Activated CD4-positive, alpha-beta T cell treated with anti-CD3 and anti-CD28 coated beads, Interleukin-2, amount 10 ng/mL, durations not matched to agents 24 days and 14 days (primary cell): Measurements from ENCODE around the gene ACP2. TPM values are rescaled to one million over a fixed set of nuclear protein-coding genes. Genes with fewer than 3 reads are reported as not detected.

ENCODE experiments used
- DNase-seq: peaks from one replicate; pipeline ENCODE4 v3.0.0; 2022
- H3K27ac Mint-ChIP-seq: one replicate; pipeline ENCODE4 v1.8.0; 2022; ENCODE audit warnings: mild to moderate bottlenecking, mixed read lengths
- H3K27me3 Mint-ChIP-seq: one replicate; pipeline ENCODE4 v1.8.0; 2022; ENCODE audit warnings: mixed read lengths
- H3K36me3 Mint-ChIP-seq: one replicate; pipeline ENCODE4 v1.8.0; 2022; ENCODE audit warnings: low read depth, mild to moderate bottlenecking, mixed read lengths
- H3K4me1 Mint-ChIP-seq: one replicate; pipeline ENCODE4 v1.8.0; 2021; ENCODE audit warnings: mixed read lengths
- H3K4me3 Mint-ChIP-seq: one replicate; pipeline ENCODE4 v1.8.0; 2022; ENCODE audit warnings: mild to moderate bottlenecking, moderate library complexity, mixed read lengths
- H3K9me3 Mint-ChIP-seq: one replicate; pipeline ENCODE4 v1.8.0; 2021; ENCODE audit warnings: mixed read lengths
- intact Hi-C: fragments of 100-400 bp; cut with micrococcal nuclease; formaldehyde crosslinking; loops from one replicate; pipeline ENCODE4 v1.15.1; 2023
- total RNA-seq: library from RNA; stranded (reverse); gene quantifications from 2 replicates; pipeline ENCODE4 v1.2.3, GENCODE V29; 2022

ACP2 gene
- total RNA-seq, 1 donor from 2014 or later = 24.8 TPM

GRCh38 chr11:47259232-47259977, 10.8 kb upstream of the ACP2 start:
- intact Hi-C loops = loop anchor here (1.0 kb wide), 1 partner anchor 82 kb away; no protein-coding TSS in a partner anchor
- Mint-ChIP-seq H3K4me3 (no peak overlapping the region), H3K27me3 (no peaks in the 10 kb centered on the region), H3K36me3 (peaks cover 2% of the 10 kb centered on the region), H3K9me3 (no peaks in the 10 kb centered on the region), H3K27ac (peak overlapping the region; percentile 7), H3K4me1 (peaks cover 16% of the 10 kb centered on the region)
- peak; percentile 84 for DNase-seq

DNA sequence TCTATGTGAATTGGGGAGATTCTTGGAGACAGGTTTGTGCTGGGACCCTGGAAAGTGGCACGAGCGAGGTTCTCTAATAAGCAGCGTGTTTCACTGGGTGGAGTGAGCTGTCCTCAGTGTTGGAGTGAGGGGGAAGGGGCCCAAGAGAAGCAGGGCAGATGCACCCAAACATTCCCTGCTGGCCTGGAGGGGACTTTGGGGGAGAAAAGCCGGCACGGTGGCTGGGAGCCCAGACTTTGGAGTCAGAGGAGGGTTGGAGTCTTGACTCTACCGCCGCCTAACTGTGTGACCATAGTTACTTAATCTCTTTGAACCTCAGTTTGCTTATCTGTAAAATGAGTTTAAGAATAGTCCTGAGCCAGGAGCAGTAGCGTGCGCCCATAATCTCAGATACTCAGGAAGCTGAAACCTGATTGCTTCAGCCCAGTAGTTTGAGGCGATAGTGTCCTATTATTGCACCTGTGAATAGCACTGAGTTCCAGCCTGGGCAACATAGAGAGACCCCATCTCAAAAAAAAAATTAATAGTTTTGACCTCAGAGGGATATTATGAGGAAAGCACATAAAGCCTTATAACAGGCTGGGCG, 9.8 kb upstream of the ACP2 start:
- no peak for DNase-seq
- no peak overlapping the region for H3K4me3 Mint-ChIP-seq
- no peaks in the 10 kb centered on the region for H3K27me3 Mint-ChIP-seq
- no peak overlapping the region for H3K27ac Mint-ChIP-seq
- no peaks in the 10 kb centered on the region for H3K9me3 Mint-ChIP-seq
- intact Hi-C loops = no loop called here
- peaks cover 2% of the 10 kb centered on the region for H3K36me3 Mint-ChIP-seq
- peaks cover 11% of the 10 kb centered on the region for H3K4me1 Mint-ChIP-seq

DNA sequence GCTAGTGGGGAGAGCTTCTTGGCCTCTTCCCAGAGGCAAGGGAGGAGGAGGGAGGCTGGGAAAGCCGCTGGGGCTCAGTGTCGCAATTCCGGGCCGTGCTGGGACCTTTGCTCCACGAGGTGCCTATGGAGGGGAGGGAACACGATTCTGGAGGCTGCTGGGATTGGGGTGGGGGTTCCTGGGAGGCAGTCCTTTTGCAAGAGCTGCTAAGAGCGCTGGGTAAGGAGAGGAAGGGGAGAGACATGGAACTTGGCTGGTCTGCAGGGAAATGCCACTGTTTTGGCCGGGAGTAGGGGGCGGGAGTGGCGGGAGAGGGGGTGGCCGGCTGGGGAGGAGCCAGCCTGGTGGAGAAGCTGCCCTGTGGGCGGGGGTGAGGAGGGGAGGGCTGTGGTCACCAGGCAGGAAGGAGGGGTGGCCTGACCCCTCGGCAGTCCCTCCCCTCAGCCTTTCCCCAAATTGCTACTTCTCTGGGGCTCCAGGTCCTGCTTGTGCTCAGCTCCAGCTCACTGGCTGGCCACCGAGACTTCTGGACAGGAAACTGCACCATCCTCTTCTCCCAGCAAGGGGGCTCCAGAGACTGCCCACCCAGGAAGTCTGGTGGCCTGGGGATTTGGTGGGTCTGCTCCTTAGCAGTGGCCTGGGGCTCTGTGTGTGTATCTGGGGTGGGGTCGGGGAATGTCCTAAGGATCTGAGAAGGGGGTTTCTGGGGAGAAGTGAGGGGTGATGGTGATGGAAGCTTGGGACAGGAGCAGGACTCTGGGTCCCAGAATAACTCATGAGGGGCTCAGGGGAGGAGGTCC, 9.1 kb upstream of the ACP2 start, which contains the start of gene NR1H3:
TSS of gene NR1H3 (plus strand) at position 480 of the 800 bp plus-strand sequence. CDS start 1,221 bp downstream, outside the sequence.
- Mint-ChIP-seq H3K9me3 (no peaks in the 10 kb centered on the region), H3K4me1 (peaks cover 11% of the 10 kb centered on the region), H3K36me3 (peaks cover 2% of the 10 kb centered on the region), H3K27me3 (no peaks in the 10 kb centered on the region), H3K4me3 (no peak within 1 kb of the TSS), H3K27ac (no peak within 1 kb of the TSS)
- intact Hi-C loops = no loop called here
- no peak for DNase-seq

GRCh38 chr11:47257177-47257516, 8.5 kb upstream of the ACP2 start:
- H3K36me3 Mint-ChIP-seq = peaks cover 2% of the 10 kb centered on the region
- peaks cover 11% of the 10 kb centered on the region for H3K4me1 Mint-ChIP-seq
- DNase-seq = no peak
- H3K27ac Mint-ChIP-seq = no peak overlapping the region
- intact Hi-C loops = no loop called here
- H3K4me3 Mint-ChIP-seq = no peak overlapping the region
- H3K9me3 Mint-ChIP-seq = no peaks in the 10 kb centered on the region
- H3K27me3 Mint-ChIP-seq = no peaks in the 10 kb centered on the region

- Mint-ChIP-seq H3K36me3 (peaks cover 2% of the 10 kb centered on the region), H3K9me3 (no peaks in the 10 kb centered on the region), H3K27me3 (no peaks in the 10 kb centered on the region), H3K4me3 (no peak overlapping the region), H3K4me1 (peaks cover 11% of the 10 kb centered on the region), H3K27ac (no peak overlapping the region)
- intact Hi-C loops = no loop called here
- no peak for DNase-seq
Observed at GRCh38 chr11:47256374-47256773, 7.8 kb upstream of the ACP2 start.

DNA sequence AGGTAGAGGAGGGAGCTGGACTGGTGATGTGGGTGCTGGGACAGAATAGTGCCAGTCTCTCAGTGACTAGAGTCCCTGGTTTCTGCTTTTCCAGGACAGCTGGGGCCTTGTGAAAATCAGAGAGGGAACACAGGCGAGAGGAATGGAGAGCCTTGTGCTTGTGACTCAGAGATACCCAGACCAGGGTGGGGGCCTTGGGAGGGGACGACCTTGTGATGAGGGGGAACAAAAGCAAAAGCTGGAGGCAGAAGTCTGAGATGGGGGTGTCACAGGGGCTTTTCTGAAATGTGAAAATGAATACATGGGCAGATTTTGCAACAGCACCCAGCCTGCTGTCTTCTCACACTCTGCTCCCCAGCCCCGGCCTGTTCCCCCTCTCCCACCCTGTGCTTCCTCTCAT, 5.8 kb upstream of the ACP2 start:
- no peak overlapping the region for H3K27ac Mint-ChIP-seq
- intact Hi-C loops = no loop called here

DNA sequence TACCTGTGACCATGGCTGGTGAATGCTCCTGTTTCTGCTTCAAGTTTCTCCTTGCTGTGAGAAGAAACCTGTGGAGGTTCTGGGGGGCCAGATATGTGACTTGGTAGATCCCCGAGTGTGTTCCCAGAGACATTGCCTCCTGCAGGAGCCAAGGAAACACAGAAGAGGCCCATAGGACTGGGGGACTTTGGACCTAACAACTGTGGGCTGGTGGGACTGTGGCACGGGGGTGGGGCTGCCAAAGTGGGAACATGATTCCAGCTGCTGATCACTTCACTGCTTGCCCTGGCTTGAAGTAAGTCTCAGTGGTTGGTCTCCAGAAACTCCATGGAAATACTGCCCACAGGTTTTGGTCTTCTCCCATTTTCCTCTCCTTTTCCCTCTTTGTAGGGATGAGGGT, 5.0 kb upstream of the ACP2 start:
- peaks cover 12% of the 10 kb centered on the region for H3K4me1 Mint-ChIP-seq
- no peaks in the 10 kb centered on the region for H3K9me3 Mint-ChIP-seq
- H3K36me3 Mint-ChIP-seq = peaks cover 2% of the 10 kb centered on the region
- no peak for DNase-seq
- H3K4me3 Mint-ChIP-seq = no peak overlapping the region
- no peak overlapping the region for H3K27ac Mint-ChIP-seq
- H3K27me3 Mint-ChIP-seq = no peaks in the 10 kb centered on the region
- intact Hi-C loops = no loop called here

More for the DNA sequence above, 5.8 kb upstream of the ACP2 start:
- no peak for DNase-seq
- no peaks in the 10 kb centered on the region for H3K27me3 Mint-ChIP-seq
- H3K9me3 Mint-ChIP-seq = no peaks in the 10 kb centered on the region
- H3K4me3 Mint-ChIP-seq = no peak overlapping the region
- H3K36me3 Mint-ChIP-seq = peaks cover 2% of the 10 kb centered on the region
- peaks cover 13% of the 10 kb centered on the region for H3K4me1 Mint-ChIP-seq

DNA sequence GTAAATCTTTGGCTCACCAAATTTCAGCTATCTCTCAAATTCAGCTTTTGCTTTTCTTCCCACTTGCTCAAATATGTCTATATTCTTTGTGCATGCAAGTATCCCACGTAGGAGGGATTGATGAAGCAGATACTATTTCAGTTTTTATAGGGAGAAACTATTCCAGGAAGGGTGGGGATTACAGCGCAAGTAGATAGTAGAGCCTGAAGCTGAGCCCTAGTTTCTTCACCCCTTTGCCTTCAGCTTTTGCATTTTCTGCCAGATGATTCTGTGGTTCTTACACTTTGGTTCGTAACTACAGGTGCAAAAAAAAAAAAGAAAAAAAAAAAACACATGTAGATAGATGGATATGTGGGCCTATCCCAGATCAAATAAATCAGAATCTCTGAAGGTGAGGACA, 3.1 kb upstream of the ACP2 start:
- intact Hi-C loops = no loop called here
- no peak overlapping the region for H3K4me3 Mint-ChIP-seq
- H3K36me3 Mint-ChIP-seq = peaks cover 5% of the 10 kb centered on the region
- H3K4me1 Mint-ChIP-seq = peaks cover 16% of the 10 kb centered on the region
- no peak for DNase-seq
- no peaks in the 10 kb centered on the region for H3K27me3 Mint-ChIP-seq
- no peaks in the 10 kb centered on the region for H3K9me3 Mint-ChIP-seq
- H3K27ac Mint-ChIP-seq = no peak overlapping the region

DNA sequence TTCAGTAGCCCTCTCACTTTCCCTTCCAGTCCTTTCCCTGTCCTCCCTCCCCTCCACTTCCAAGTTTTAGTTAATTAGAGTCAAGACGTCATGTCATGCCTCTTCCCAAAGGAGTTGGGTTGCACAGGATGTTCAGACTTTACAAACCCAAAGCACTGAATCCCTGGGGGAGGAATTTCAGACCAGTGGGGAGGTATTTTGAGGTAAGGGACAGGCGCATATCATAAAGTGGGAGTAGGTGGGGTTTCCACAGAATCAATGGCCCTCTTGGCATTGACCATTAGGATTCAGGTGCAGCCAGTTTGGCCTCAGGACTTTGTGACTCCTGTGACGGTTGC, 733 bp upstream of the ACP2 start:
- H3K9me3 Mint-ChIP-seq = no peaks in the 10 kb centered on the region
- H3K27ac Mint-ChIP-seq = peak overlapping the region; percentile 98
- H3K4me1 Mint-ChIP-seq = peaks cover 14% of the 10 kb centered on the region
- DNase-seq = no peak
- peak overlapping the region; percentile 98 for H3K4me3 Mint-ChIP-seq
- no peaks in the 10 kb centered on the region for H3K27me3 Mint-ChIP-seq
- peaks cover 18% of the 10 kb centered on the region for H3K36me3 Mint-ChIP-seq
- intact Hi-C loops = loop anchor here (5.0 kb wide), 1 partner anchor 312 kb away; the partner anchor contains the start of gene CSTPP1

GRCh38 chr11:47248304-47248663, 330 bp downstream of the ACP2 start:
- intact Hi-C loops = loop anchor here (1.0 to 5.0 kb wide), 4 partner anchors 21 to 311 kb away; partner anchors contain the start of gene CSTPP1
- Mint-ChIP-seq H3K4me1 (peaks cover 14% of the 10 kb centered on the region), H3K27me3 (no peaks in the 10 kb centered on the region), H3K27ac (peak overlapping the region; percentile 98), H3K9me3 (no peaks in the 10 kb centered on the region), H3K36me3 (peaks cover 24% of the 10 kb centered on the region), H3K4me3 (peak overlapping the region; percentile 98)
- no peak for DNase-seq

GRCh38 chr11:47247502-47247901, 1.1 kb downstream of the ACP2 start:
- H3K9me3 Mint-ChIP-seq = no peaks in the 10 kb centered on the region
- no peak overlapping the region for H3K27ac Mint-ChIP-seq
- peaks cover 14% of the 10 kb centered on the region for H3K4me1 Mint-ChIP-seq
- intact Hi-C loops = loop anchor here (5.0 kb wide), 1 partner anchor 310 kb away; the partner anchor contains the start of gene CSTPP1
- H3K27me3 Mint-ChIP-seq = no peaks in the 10 kb centered on the region
- peaks cover 29% of the 10 kb centered on the region for H3K36me3 Mint-ChIP-seq
- H3K4me3 Mint-ChIP-seq = peak overlapping the region; percentile 98
- DNase-seq = no peak

GRCh38 chr11:47245611-47246357, 2.8 kb downstream of the ACP2 start:
- Mint-ChIP-seq H3K27me3 (no peaks in the 10 kb centered on the region), H3K27ac (no peak overlapping the region), H3K9me3 (no peaks in the 10 kb centered on the region), H3K36me3 (peaks cover 44% of the 10 kb centered on the region), H3K4me3 (no peak overlapping the region), H3K4me1 (peaks cover 25% of the 10 kb centered on the region)
- DNase-seq = no peak
- intact Hi-C loops = loop anchor here (5.0 kb wide), 1 partner anchor 308 kb away; the partner anchor contains the start of gene CSTPP1
